Lower lobe of right lung (tissue), 2 donors: Measurements from ENCODE around the gene NAV2. TPM values are rescaled to one million over a fixed set of nuclear protein-coding genes. Genes with fewer than 3 reads are reported as not detected.

Experiments used
- ATAC-seq, 2 donors: fragments of 200-7000 bp; cut with Tn5 transposase; one replicate each; pipeline ENCODE4 v1.9.1; 2020 to 2022; ENCODE audit warnings: mild to moderate bottlenecking in 2 of 2, moderate library complexity in 2 of 2
- DNase-seq: peaks from one replicate; pipeline ENCODE4 v3.0.0-alpha.2; 2020
- H3K27ac ChIP-seq: fragments of 200-600 bp; one replicate; pipeline ENCODE4 v1.8.0; 2022
- H3K27me3 ChIP-seq: fragments of 200-600 bp; one replicate; pipeline ENCODE4 v1.8.0; 2022; ENCODE audit warnings: low read depth
- H3K36me3 ChIP-seq: fragments of 200-600 bp; one replicate; pipeline ENCODE4 v1.8.0; 2022; ENCODE audit warnings: mild to moderate bottlenecking
- H3K4me1 ChIP-seq: fragments of 200-600 bp; one replicate; pipeline ENCODE4 v1.8.0; 2022
- H3K4me3 ChIP-seq: fragments of 200-600 bp; one replicate; pipeline ENCODE4 v1.8.0; 2022; ENCODE audit warnings: mild to moderate bottlenecking
- H3K9me3 ChIP-seq: fragments of 200-600 bp; one replicate; pipeline ENCODE4 v1.8.0; 2022
- intact Hi-C: fragments of 100-400 bp; cut with DNase I; formaldehyde crosslinking; loops from one replicate; pipeline ENCODE4 v1.11.0; 2022
- total RNA-seq: library from RNA; stranded (reverse); fragmentation: NEBNext Ultra II Directional; extraction: Animal tissue kit (Norgen Biotek cat#: 25700); gene quantifications from one replicate; pipeline ENCODE4 v1.2.1, GENCODE V29; 2021
- TF ChIP-seq, protein P1 (sequence below): fragments of 200-600 bp; IDR thresholded peaks from one replicate; pipeline ENCODE4 v1.8.0; 2022; ENCODE audit warnings: antibody characterized with exemption, mild to moderate bottlenecking
- donor health status: DM: no; HTN: yes; CAD: no; lungs with severe emphysema.

NAV2 gene
- total RNA-seq, 1 donor from 2014 or later = 36.9 TPM

DNA sequence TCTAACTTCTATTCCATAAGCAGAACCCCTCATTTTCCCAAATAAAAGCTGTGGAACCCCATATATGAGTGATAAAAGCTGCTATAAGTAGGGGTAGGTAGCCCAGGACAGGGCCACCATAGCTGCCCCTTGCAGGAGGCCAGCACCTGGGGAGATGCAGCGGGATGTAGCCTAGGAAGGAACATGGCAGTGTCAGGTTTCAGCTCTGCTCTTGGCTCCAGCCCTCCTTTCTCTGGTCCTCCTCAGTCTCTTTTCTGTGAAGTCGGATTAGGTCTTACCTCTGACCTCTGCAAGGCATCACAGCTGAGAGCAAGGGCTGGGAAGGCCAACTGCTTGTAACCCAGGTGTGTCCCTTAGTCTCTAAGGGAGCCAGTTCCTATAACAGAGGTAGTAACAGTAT is 135.6 kb downstream of the NAV2 start:
- ATAC-seq (no peak), DNase-seq (no peak)

DNA sequence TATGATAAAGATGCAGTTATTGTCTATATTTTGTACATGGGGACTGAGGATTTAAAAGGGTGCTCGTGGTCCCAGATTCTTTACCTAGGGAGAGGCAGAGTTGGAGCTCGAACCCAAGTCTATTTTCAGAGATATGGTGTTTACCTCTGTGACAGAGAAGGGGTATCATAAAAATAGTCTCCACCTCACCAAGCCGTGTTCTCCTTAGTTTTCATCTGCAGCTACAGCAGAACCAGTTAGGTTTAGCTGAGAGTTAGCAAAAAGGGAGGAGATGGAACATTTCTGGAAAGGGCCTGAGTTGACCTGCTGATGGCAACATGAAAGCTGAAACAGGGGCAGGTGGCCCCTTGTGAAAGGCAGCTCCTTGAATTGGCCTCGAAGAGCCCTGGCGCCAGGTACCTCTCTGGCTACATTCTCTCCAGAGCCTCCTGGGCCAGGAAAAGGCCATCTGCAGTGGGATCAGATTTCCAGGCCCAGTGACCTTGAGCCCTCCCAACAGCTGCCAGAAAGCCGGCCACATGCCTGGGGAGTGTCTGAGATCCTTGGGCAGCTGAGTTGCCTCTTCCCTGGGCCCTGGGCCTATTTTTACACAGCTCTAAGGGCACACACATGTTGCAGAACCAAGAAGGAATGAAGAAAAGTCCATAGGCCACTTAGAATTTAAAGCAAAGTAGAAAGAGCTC is 136.6 kb downstream of the NAV2 start:
- intact Hi-C loops = no loop called here
- Histone ChIP-seq H3K36me3 (no peaks in the 10 kb centered on the region), H3K4me3 (no peak overlapping the region), H3K4me1 (peaks cover 5% of the 10 kb centered on the region), H3K27ac (no peak overlapping the region), H3K27me3 (no peaks in the 10 kb centered on the region), H3K9me3 (no peaks in the 10 kb centered on the region)
- TF ChIP-seq, protein P1, sequence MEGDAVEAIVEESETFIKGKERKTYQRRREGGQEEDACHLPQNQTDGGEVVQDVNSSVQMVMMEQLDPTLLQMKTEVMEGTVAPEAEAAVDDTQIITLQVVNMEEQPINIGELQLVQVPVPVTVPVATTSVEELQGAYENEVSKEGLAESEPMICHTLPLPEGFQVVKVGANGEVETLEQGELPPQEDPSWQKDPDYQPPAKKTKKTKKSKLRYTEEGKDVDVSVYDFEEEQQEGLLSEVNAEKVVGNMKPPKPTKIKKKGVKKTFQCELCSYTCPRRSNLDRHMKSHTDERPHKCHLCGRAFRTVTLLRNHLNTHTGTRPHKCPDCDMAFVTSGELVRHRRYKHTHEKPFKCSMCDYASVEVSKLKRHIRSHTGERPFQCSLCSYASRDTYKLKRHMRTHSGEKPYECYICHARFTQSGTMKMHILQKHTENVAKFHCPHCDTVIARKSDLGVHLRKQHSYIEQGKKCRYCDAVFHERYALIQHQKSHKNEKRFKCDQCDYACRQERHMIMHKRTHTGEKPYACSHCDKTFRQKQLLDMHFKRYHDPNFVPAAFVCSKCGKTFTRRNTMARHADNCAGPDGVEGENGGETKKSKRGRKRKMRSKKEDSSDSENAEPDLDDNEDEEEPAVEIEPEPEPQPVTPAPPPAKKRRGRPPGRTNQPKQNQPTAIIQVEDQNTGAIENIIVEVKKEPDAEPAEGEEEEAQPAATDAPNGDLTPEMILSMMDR = no peak
- no peak for DNase-seq
- peak in 1 of 2 donors; percentile 22 for ATAC-seq

More for the DNA sequence above, 135.6 kb downstream of the NAV2 start:
- no peaks in the 10 kb centered on the region for H3K36me3 ChIP-seq
- no peaks in the 10 kb centered on the region for H3K27me3 ChIP-seq
- H3K27ac ChIP-seq = no peak overlapping the region
- H3K4me3 ChIP-seq = no peak overlapping the region
- H3K9me3 ChIP-seq = no peaks in the 10 kb centered on the region
- TF ChIP-seq, protein P1 = no peak
- H3K4me1 ChIP-seq = peaks cover 5% of the 10 kb centered on the region
- intact Hi-C loops = no loop called here

DNA sequence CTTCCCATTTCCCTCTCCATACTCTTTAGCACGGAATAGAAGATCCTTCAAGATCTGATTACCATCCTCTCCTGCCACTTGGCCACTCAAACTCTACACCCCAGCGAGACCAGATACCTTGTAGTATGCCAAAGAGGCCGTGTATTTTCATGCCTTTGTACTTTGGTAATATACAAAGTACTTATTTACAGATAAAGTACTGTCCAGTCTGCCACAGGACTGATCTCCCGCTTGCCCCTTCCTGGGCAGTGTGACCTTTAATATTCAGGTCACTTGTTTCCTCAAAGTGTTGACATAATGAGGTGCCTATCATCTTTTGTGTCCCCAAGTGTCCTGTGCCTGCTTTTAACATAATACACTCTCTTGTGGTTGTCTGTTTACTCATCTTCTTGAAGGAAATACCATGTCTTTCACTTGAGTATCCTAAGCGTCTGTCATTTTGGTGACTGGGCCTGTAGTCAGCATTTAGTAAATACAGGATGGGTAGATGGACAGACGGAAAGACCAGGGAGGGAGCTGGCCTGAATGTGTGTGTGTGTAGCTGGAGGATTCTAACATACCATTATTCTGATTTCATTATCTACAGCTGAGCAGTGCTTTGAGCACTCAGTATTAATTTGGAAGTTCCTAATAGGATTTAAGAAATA is 137.4 kb downstream of the NAV2 start:
- Histone ChIP-seq H3K9me3 (no peaks in the 10 kb centered on the region), H3K4me3 (no peak overlapping the region), H3K36me3 (no peaks in the 10 kb centered on the region), H3K27ac (no peak overlapping the region), H3K4me1 (peaks cover 5% of the 10 kb centered on the region), H3K27me3 (no peaks in the 10 kb centered on the region)
- intact Hi-C loops = no loop called here
- DNase-seq (no peak), ATAC-seq (no peak)
- TF ChIP-seq, protein P1 = no peak

DNA sequence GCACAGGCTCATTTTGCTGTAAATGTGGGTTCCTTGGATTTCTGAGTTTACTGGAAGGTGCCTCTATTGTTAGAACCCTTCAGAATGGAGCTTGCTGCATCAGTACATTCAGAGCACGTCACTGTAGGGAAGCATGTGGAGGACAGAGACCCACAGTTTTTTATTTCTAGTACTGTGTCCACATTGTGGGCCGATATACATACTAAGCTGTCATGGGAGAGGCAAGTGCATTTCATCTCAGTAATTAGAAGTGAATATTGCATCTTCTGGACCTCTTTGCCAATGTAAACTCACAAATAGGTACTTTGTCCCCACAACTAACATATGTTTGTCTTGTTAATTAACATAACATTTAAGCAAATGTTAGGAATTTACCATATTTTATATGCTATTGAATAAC is 139.7 kb downstream of the NAV2 start:
- Histone ChIP-seq H3K9me3 (no peaks in the 10 kb centered on the region), H3K27ac (no peak overlapping the region), H3K36me3 (no peaks in the 10 kb centered on the region), H3K27me3 (no peaks in the 10 kb centered on the region), H3K4me1 (peaks cover 5% of the 10 kb centered on the region), H3K4me3 (no peak overlapping the region)
- TF ChIP-seq, protein P1 = no peak
- ATAC-seq = no peak
- intact Hi-C loops = no loop called here
- no peak for DNase-seq

DNA sequence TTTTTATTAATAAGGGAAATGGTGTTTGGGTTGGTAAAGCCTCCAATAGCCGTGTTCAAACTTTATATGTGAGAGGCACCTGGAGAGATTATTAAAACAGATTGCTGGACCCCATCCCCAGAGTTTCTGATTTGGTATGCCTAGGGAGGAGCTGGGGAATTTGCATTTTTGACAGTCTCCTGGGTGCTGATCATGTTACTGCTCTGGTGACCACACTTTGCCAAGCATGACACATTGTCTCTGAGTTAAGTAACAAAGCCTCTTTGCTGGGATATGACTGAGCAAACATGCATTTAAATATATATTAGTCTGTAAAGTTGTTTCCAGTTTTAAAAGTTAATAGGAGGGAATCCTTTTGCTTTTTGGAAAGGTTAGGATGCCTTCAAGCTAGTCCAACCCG is 140.4 kb downstream of the NAV2 start:
- DNase-seq (no peak), ATAC-seq (no peak)
- no peak overlapping the region for H3K4me3 ChIP-seq
- no peaks in the 10 kb centered on the region for H3K36me3 ChIP-seq
- TF ChIP-seq, protein P1 = no peak
- H3K27me3 ChIP-seq = no peaks in the 10 kb centered on the region
- peaks cover 5% of the 10 kb centered on the region for H3K4me1 ChIP-seq
- H3K27ac ChIP-seq = no peak overlapping the region
- intact Hi-C loops = no loop called here
- H3K9me3 ChIP-seq = no peaks in the 10 kb centered on the region
